ENCODE results near the gene SLC16A4. TPM values are rescaled to one million over a fixed set of nuclear protein-coding genes. Genes with fewer than 3 reads are reported as not detected.

Gene SLC16A4
- total and polyA plus RNA-seq, 2 of the 8 experiments (the other 6 are each of a cell fraction or from before 2014, with no cell fraction given), result 0.30 to 0.43 TPM

DNA sequence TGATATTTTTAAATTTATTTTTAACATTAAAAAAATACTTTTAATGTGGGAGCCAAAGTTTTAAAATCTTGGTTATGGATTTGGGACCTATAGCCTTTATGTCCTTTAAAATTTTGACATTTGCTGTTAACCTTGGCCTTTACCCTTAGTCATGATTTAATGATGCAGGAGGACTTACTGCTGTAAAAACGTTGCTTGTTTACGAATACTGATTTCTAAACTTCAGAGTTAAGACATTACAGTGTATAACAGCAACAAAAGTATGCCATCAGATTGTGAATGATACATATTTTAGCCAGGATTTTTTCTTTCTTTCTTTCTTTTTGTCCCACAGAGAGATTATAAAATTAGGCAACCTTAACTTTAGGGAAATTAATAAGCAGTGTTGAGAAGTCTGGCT lies 42.8 kb downstream of the SLC16A4 start (continued):
- TF ChIP-seq, protein P1, sequence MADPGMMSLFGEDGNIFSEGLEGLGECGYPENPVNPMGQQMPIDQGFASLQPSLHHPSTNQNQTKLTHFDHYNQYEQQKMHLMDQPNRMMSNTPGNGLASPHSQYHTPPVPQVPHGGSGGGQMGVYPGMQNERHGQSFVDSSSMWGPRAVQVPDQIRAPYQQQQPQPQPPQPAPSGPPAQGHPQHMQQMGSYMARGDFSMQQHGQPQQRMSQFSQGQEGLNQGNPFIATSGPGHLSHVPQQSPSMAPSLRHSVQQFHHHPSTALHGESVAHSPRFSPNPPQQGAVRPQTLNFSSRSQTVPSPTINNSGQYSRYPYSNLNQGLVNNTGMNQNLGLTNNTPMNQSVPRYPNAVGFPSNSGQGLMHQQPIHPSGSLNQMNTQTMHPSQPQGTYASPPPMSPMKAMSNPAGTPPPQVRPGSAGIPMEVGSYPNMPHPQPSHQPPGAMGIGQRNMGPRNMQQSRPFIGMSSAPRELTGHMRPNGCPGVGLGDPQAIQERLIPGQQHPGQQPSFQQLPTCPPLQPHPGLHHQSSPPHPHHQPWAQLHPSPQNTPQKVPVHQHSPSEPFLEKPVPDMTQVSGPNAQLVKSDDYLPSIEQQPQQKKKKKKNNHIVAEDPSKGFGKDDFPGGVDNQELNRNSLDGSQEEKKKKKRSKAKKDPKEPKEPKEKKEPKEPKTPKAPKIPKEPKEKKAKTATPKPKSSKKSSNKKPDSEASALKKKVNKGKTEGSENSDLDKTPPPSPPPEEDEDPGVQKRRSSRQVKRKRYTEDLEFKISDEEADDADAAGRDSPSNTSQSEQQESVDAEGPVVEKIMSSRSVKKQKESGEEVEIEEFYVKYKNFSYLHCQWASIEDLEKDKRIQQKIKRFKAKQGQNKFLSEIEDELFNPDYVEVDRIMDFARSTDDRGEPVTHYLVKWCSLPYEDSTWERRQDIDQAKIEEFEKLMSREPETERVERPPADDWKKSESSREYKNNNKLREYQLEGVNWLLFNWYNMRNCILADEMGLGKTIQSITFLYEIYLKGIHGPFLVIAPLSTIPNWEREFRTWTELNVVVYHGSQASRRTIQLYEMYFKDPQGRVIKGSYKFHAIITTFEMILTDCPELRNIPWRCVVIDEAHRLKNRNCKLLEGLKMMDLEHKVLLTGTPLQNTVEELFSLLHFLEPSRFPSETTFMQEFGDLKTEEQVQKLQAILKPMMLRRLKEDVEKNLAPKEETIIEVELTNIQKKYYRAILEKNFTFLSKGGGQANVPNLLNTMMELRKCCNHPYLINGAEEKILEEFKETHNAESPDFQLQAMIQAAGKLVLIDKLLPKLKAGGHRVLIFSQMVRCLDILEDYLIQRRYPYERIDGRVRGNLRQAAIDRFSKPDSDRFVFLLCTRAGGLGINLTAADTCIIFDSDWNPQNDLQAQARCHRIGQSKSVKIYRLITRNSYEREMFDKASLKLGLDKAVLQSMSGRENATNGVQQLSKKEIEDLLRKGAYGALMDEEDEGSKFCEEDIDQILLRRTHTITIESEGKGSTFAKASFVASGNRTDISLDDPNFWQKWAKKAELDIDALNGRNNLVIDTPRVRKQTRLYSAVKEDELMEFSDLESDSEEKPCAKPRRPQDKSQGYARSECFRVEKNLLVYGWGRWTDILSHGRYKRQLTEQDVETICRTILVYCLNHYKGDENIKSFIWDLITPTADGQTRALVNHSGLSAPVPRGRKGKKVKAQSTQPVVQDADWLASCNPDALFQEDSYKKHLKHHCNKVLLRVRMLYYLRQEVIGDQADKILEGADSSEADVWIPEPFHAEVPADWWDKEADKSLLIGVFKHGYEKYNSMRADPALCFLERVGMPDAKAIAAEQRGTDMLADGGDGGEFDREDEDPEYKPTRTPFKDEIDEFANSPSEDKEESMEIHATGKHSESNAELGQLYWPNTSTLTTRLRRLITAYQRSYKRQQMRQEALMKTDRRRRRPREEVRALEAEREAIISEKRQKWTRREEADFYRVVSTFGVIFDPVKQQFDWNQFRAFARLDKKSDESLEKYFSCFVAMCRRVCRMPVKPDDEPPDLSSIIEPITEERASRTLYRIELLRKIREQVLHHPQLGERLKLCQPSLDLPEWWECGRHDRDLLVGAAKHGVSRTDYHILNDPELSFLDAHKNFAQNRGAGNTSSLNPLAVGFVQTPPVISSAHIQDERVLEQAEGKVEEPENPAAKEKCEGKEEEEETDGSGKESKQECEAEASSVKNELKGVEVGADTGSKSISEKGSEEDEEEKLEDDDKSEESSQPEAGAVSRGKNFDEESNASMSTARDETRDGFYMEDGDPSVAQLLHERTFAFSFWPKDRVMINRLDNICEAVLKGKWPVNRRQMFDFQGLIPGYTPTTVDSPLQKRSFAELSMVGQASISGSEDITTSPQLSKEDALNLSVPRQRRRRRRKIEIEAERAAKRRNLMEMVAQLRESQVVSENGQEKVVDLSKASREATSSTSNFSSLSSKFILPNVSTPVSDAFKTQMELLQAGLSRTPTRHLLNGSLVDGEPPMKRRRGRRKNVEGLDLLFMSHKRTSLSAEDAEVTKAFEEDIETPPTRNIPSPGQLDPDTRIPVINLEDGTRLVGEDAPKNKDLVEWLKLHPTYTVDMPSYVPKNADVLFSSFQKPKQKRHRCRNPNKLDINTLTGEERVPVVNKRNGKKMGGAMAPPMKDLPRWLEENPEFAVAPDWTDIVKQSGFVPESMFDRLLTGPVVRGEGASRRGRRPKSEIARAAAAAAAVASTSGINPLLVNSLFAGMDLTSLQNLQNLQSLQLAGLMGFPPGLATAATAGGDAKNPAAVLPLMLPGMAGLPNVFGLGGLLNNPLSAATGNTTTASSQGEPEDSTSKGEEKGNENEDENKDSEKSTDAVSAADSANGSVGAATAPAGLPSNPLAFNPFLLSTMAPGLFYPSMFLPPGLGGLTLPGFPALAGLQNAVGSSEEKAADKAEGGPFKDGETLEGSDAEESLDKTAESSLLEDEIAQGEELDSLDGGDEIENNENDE (IDR thresholded peaks at IDR 0.05; ENCODE audit: insufficient replicate concordance, low read length), result no peak
- TF ChIP-seq KDM1A (IDR thresholded peaks at IDR 0.05; ENCODE audit: borderline replicate concordance, low read length) (no peak), RXRA (IDR thresholded peaks at IDR 0.05; ENCODE audit: insufficient read depth, low read depth, low read length) (no peak), SIRT6 (IDR thresholded peaks at IDR 0.05; ENCODE audit: low read length) (no peak), JUND (IDR thresholded peaks at IDR 0.05; ENCODE audit: low read length) (no peak), SRF (IDR thresholded peaks at IDR 0.05; ENCODE audit: low read depth, low read length) (no peak), TEAD4 (IDR thresholded peaks at IDR 0.05; ENCODE audit: low read depth, low read length) (no peak), SP2 (IDR thresholded peaks at IDR 0.05; ENCODE audit: low read length) (no peak), BCL11A (IDR thresholded peaks at IDR 0.05; ENCODE audit: low read depth in 2 of 2, low read length in 2 of 2) (no peak)
- TF ChIP-seq, protein P2, sequence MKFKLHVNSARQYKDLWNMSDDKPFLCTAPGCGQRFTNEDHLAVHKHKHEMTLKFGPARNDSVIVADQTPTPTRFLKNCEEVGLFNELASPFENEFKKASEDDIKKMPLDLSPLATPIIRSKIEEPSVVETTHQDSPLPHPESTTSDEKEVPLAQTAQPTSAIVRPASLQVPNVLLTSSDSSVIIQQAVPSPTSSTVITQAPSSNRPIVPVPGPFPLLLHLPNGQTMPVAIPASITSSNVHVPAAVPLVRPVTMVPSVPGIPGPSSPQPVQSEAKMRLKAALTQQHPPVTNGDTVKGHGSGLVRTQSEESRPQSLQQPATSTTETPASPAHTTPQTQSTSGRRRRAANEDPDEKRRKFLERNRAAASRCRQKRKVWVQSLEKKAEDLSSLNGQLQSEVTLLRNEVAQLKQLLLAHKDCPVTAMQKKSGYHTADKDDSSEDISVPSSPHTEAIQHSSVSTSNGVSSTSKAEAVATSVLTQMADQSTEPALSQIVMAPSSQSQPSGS (IDR thresholded peaks at IDR 0.05; ENCODE audit: low read length), result no peak

Measured in H1 (cell line).